Measurements from ENCODE around the gene RIMBP3C.

GRCh38 chr22:21589396-21589795 is 38.1 kb upstream of the RIMBP3C start:
- TF ChIP-seq CTCF (IDR thresholded peaks at IDR 0.05) (no peak), POLR2A (IDR thresholded peaks at IDR 0.05) (no peak)
